ENCODE results near the gene PARVG. TPM values are rescaled to one million over a fixed set of nuclear protein-coding genes. Genes with fewer than 3 reads are reported as not detected.
A peak's percentile ranks its signal among the peaks of the same experiment; 100 is the strongest.

Gene PARVG
- total and polyA plus RNA-seq, 2 experiments from 2014 or later, result not detected

DNA sequence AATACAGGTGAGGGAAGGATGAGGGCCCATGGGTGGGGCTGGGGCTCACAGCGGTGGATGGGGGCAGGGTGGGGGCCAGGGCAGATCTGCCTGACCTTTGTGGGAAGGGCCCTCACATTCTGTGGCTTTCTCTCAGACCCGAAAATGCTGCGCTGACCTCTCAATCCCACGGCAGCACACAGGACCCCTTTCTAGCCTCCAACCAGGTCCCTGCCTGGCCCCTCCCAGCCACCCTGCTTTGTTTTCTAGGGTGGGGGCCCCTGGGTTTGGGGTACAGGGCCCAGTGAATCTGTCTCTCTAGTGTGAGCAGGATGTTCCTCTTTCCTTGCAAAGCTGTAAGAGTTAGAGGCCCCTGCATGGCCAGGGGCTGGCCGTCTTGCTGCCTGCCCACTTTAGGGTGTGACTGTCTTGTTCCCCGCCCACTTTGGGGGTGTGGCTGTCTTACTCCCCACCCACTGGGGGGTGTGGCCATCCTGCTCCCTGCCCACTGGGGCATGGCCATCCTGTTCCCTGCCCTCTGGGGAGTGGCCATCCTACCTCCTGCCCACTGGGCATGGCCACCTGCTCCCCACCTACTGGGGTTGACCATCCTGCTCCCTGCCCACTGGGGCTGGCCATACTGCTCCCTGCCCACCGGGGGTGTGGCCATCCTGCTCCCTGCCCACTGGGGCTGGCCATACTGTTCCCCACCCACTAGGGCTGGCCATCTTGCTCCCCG lies 11.5 kb downstream of the PARVG start:
- Histone ChIP-seq H2AFZ (no peak overlapping the region), H3K4me3 (no peak overlapping the region), H3K9me2 (ENCODE audit: insufficient read depth) (no peaks in the 10 kb centered on the region), H4K20me1 (ENCODE audit: insufficient read depth) (no peaks in the 10 kb centered on the region), H3K4me2 (ENCODE audit: unreplicated experiment) (no peak overlapping the region), H3F3A (ENCODE audit: insufficient read depth) (no peaks in the 10 kb centered on the region), H3K9ac (no peak overlapping the region), H3K4me1 (ENCODE audit: insufficient read depth) (no peaks in the 10 kb centered on the region), H3K27me3 (replicated peaks; ENCODE audit: insufficient read depth) (peaks cover 6% of the 10 kb centered on the region), H3K79me2 (ENCODE audit: insufficient read depth) (no peaks in the 10 kb centered on the region), H3K27ac (no peak overlapping the region), H3K9me3 (ENCODE audit: low read depth) (no peaks in the 10 kb centered on the region), H3K36me3 (ENCODE audit: low read depth) (no peaks in the 10 kb centered on the region)
- no peak for TF ChIP-seq EZH2phosphoT487 (IDR thresholded peaks at IDR 0.05; ENCODE audit: insufficient read depth, low read depth)
- no peak for TF ChIP-seq EZH2 (IDR thresholded peaks at IDR 0.05; ENCODE audit: insufficient read depth, poor library complexity, severe bottlenecking)
- in situ Hi-C loops (cut with MboI), result no loop called here
- peak; percentile 43 for DNase-seq
- 92 to 93% methylated on average over 8 of the region's 8 CpGs for WGBS, 2 experiments (ENCODE audit: low coverage in 1 of 2, low lambda C conversion rate in 2 of 2, missing lambda C conversion rate in 2 of 2)

DNA sequence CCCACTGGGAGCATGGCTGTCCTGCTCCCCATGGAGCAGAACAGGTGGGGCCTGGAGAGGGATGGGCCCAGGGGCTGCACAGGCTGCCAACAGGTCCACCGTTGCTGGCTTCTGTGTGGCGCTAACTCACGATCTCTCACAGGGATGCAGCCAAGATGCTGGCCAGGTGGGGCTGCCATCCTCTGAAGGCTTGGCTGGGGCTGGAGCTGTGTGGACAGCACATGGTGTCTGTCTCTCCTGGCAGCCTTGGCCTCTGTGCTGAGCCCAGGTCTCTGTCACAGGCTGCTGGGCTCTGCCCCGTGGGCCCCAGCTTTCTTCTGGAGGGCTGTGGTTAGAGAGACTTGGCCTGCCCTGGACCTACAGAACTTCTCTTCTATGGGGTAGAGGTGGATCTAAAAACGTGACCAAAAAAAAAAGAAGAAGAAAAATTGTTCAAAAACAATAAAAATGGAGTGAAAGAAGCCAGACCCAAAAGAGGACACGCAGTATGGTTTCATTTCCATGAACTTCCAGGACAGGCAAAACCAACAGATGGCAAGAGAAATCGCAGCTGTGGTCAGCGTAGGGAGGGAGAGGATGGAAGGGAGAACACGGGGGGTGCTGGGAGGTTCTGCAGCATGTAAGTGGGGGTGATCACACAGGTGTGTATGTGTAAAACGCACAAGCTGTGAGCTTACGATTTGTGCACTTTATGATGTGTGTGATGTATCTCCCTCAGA lies 12.2 kb downstream of the PARVG start:
- WGBS, 2 experiments (ENCODE audit: low coverage in 1 of 2, low lambda C conversion rate in 2 of 2, missing lambda C conversion rate in 2 of 2), result 65 to 66% methylated on average over 11 of the region's 11 CpGs
- DNase-seq, result no peak

DNA sequence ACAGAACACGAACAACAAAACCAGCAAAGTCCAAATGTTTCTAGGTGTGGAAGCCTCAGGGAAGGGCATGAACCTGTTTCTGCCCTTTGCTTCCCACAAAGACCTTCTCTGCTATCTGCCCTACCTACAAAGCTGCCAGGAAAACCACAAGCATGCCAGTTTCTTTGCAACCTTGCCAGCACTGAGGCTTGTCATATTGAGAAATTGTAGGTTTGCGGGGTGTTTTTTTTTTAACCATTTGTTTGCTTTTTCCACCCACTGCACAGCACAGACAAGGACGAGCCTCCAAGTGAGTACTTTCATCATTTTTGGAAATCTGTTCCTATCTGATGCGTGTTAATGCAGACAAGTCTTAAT lies 12.8 kb downstream of the PARVG start:
- H3K9ac ChIP-seq, result no peak overlapping the region
- in situ Hi-C loops (cut with MboI), result no loop called here
- no peaks in the 10 kb centered on the region for H3K36me3 ChIP-seq (ENCODE audit: low read depth)
- WGBS, 2 experiments (ENCODE audit: low coverage in 1 of 2, low lambda C conversion rate in 2 of 2, missing lambda C conversion rate in 2 of 2), result 58 to 68% methylated on average over 4 of the region's 4 CpGs
- no peak for DNase-seq
- no peaks in the 10 kb centered on the region for H4K20me1 ChIP-seq (ENCODE audit: insufficient read depth)
- H3K79me2 ChIP-seq (ENCODE audit: insufficient read depth), result no peaks in the 10 kb centered on the region
- no peak overlapping the region for H2AFZ ChIP-seq
- TF ChIP-seq EZH2phosphoT487 (IDR thresholded peaks at IDR 0.05; ENCODE audit: insufficient read depth, low read depth) (no peak), EZH2 (IDR thresholded peaks at IDR 0.05; ENCODE audit: insufficient read depth, poor library complexity, severe bottlenecking) (no peak)
- H3K9me2 ChIP-seq (ENCODE audit: insufficient read depth), result no peaks in the 10 kb centered on the region
- H3K27ac ChIP-seq, result no peak overlapping the region
- H3K4me3 ChIP-seq, result no peak overlapping the region
- H3K9me3 ChIP-seq (ENCODE audit: low read depth), result no peaks in the 10 kb centered on the region
- H3K4me1 ChIP-seq (ENCODE audit: insufficient read depth), result no peaks in the 10 kb centered on the region
- no peaks in the 10 kb centered on the region for H3F3A ChIP-seq (ENCODE audit: insufficient read depth)
- peaks cover 6% of the 10 kb centered on the region for H3K27me3 ChIP-seq (replicated peaks; ENCODE audit: insufficient read depth)
- no peak overlapping the region for H3K4me2 ChIP-seq (ENCODE audit: unreplicated experiment)

More for the DNA sequence above, 12.2 kb downstream of the PARVG start:
- Histone ChIP-seq H3K36me3 (ENCODE audit: low read depth) (no peaks in the 10 kb centered on the region), H3K9me3 (ENCODE audit: low read depth) (no peaks in the 10 kb centered on the region), H4K20me1 (ENCODE audit: insufficient read depth) (no peaks in the 10 kb centered on the region), H3K27ac (no peak overlapping the region), H3K4me2 (ENCODE audit: unreplicated experiment) (no peak overlapping the region), H3F3A (ENCODE audit: insufficient read depth) (no peaks in the 10 kb centered on the region), H3K9me2 (ENCODE audit: insufficient read depth) (no peaks in the 10 kb centered on the region), H3K79me2 (ENCODE audit: insufficient read depth) (no peaks in the 10 kb centered on the region), H3K4me1 (ENCODE audit: insufficient read depth) (no peaks in the 10 kb centered on the region), H3K27me3 (replicated peaks; ENCODE audit: insufficient read depth) (peaks cover 6% of the 10 kb centered on the region), H3K9ac (no peak overlapping the region), H2AFZ (no peak overlapping the region), H3K4me3 (no peak overlapping the region)
- TF ChIP-seq EZH2phosphoT487 (IDR thresholded peaks at IDR 0.05; ENCODE audit: insufficient read depth, low read depth) (no peak), EZH2 (IDR thresholded peaks at IDR 0.05; ENCODE audit: insufficient read depth, poor library complexity, severe bottlenecking) (no peak)
- in situ Hi-C loops (cut with MboI), result no loop called here

DNA sequence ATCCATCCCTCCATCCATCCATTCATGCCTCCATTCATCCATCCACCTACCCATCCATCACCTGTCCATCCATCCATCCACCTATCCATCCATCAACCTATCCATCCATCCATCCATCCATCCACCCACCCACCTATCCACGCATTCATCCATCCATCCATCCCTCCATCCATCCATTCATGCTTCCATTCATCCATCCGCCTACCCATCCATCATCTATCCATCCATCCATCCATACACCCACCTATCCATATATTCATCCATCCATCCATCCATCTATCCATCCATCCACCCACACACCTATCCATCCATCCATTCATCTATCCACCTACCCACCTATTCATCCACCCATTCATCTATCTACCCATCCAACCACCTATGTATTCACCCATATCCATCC lies 13.8 kb downstream of the PARVG start:
- H2AFZ ChIP-seq, result no peak overlapping the region
- 71 to 83% methylated on average over 2 of the region's 2 CpGs for WGBS, 2 experiments (ENCODE audit: low coverage in 1 of 2, low lambda C conversion rate in 2 of 2, missing lambda C conversion rate in 2 of 2)
- in situ Hi-C loops (cut with MboI), result no loop called here

More for the DNA sequence above, 13.8 kb downstream of the PARVG start:
- Histone ChIP-seq H3K9me3 (ENCODE audit: low read depth) (no peaks in the 10 kb centered on the region), H3K4me2 (ENCODE audit: unreplicated experiment) (no peak overlapping the region), H3K9ac (no peak overlapping the region), H3K4me3 (no peak overlapping the region), H3K36me3 (ENCODE audit: low read depth) (no peaks in the 10 kb centered on the region), H4K20me1 (ENCODE audit: insufficient read depth) (no peaks in the 10 kb centered on the region), H3F3A (ENCODE audit: insufficient read depth) (no peaks in the 10 kb centered on the region), H3K9me2 (ENCODE audit: insufficient read depth) (no peaks in the 10 kb centered on the region), H3K4me1 (ENCODE audit: insufficient read depth) (no peaks in the 10 kb centered on the region), H3K79me2 (ENCODE audit: insufficient read depth) (no peaks in the 10 kb centered on the region), H3K27me3 (replicated peaks; ENCODE audit: insufficient read depth) (peaks cover 6% of the 10 kb centered on the region), H3K27ac (no peak overlapping the region)
- no peak for DNase-seq
- no peak for TF ChIP-seq EZH2phosphoT487 (IDR thresholded peaks at IDR 0.05; ENCODE audit: insufficient read depth, low read depth)
- no peak for TF ChIP-seq EZH2 (IDR thresholded peaks at IDR 0.05; ENCODE audit: insufficient read depth, poor library complexity, severe bottlenecking)

All from GM23248 (cell line).